Measurements from ENCODE around the gene TAAR9.

The TAAR9 gene, protein sequence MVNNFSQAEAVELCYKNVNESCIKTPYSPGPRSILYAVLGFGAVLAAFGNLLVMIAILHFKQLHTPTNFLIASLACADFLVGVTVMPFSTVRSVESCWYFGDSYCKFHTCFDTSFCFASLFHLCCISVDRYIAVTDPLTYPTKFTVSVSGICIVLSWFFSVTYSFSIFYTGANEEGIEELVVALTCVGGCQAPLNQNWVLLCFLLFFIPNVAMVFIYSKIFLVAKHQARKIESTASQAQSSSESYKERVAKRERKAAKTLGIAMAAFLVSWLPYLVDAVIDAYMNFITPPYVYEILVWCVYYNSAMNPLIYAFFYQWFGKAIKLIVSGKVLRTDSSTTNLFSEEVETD

GRCh38 chr6:132537977-132538376 is at the start of gene TAAR9:
Gene TAAR9, plus strand, starts transcription at chr6:132538277. Its CDS starts 13 bp downstream, at chr6:132538290.
- DNase-seq (ENCODE audit: low read depth in 2 of 2), result no peak

GRCh38 chr6:132489376-132489775 is 48.7 kb upstream of the TAAR9 start:
- DNase-seq (ENCODE audit: low read depth in 2 of 2), result no peak

- DNase-seq (ENCODE audit: low read depth in 2 of 2), result no peak
These were observed 48.1 kb upstream of the TAAR9 start for GRCh38 chr6:132490024-132490423.

DNA sequence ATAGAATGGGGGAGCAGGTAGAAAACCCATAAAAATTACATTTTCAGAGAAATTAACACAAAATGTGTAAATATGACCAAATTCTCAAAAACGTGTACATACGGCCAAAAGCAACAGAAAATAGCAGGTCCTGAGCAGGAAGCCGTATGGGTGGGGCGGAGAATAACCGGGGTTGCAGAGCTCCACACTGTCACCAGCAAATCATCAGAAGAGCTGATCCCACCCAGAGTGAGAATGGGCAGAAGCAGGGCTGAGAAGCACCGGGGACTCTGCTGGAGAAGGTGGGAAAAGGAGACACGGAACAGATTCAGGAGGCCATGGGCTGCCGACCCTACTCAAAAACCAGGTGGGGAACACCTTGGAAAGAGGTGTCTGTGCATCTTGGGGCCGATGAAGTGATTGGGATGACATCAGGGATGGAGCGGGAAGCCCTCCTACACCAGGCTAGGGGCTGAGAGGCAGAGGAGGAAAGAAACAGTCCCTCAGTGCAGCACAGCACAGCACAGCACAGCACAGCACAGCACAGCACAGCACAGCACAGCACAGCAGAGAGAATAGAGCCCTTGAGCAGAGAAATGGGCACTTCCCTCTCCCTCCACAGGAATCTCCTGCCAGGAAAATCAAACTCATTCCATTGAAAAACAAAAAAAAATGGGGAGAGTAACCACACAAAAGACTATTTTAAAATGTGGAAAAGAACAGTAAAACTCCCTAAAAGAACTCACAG is 47.4 kb upstream of the TAAR9 start:
- DNase-seq (ENCODE audit: low read depth in 2 of 2), result no peak

DNA sequence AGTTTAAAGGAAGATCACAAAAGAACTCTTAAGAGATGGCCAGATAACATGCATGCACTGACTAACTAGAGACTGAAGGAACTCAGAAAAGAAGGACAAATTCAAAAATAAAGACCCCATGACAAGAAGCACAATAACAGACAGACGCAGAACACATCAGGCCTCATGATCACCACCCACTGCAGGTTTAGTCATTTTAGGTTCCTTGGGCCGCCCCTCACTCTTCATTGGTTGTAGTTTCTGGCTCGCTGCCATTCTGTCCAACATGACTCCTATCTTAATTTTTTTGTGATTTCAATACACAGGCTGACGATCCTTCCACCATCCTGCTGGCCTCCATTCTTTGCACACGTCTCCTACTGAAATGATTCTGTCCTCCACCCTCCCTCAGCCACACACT is 46.8 kb upstream of the TAAR9 start:
- DNase-seq (ENCODE audit: low read depth in 2 of 2), result peak in 1 of 2 donors; percentile 6

GRCh38 chr6:132491881-132492280 is 46.2 kb upstream of the TAAR9 start:
- DNase-seq (ENCODE audit: low read depth in 2 of 2), result no peak

- DNase-seq (ENCODE audit: low read depth in 2 of 2), result no peak
These were observed 43.1 kb upstream of the TAAR9 start for GRCh38 chr6:132494954-132495353.

- no peak for DNase-seq (ENCODE audit: low read depth in 2 of 2)
These were observed 42.4 kb upstream of the TAAR9 start for GRCh38 chr6:132495604-132496079.

GRCh38 chr6:132496519-132497180 is 41.4 kb upstream of the TAAR9 start:
- no peak for DNase-seq (ENCODE audit: low read depth in 2 of 2)

DNA sequence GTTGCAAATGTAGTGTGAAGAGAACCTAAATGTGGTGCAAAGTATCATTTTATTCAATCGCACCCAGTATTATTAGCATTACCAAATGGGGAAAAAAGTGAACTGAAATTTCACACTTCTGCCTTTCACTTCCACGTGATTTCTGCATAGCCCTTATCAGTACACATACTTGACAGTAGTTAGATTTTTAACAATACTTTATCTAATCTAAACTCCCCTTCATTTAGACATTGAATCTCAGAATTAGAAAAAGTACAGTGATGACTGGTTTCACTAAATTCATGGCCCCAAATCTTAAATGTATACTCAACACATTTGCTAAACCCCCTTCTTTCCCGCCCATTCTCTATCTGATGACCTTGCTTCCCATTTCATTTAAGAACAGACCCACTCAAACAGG is 39.4 kb upstream of the TAAR9 start:
- no peak for DNase-seq (ENCODE audit: low read depth in 2 of 2)

- DNase-seq (ENCODE audit: low read depth in 2 of 2), result no peak
These were observed 38.3 kb upstream of the TAAR9 start for GRCh38 chr6:132499757-132500156.

- DNase-seq (ENCODE audit: low read depth in 2 of 2), result no peak
These were observed 33.3 kb upstream of the TAAR9 start for GRCh38 chr6:132504757-132505156.

DNA sequence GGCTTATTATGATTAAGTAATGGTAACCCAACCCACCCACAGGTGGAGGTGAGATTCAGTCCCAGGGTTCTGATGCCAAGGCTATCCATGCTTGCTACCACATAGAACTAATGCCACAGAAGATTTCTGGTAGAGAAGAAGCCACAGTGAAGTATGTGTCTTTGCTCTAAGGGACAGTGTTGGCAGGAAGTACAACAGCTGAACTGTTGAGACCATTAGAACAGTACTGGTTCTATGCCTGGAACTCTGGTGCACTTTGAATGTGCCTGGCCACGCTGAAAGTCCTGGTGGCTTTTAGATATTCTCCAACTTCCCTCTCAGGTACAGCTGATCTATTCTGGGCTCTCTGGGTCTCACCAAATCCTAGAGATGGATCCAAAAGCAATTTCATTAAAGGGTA is 32.9 kb upstream of the TAAR9 start:
- DNase-seq (ENCODE audit: low read depth in 2 of 2), result no peak

DNA sequence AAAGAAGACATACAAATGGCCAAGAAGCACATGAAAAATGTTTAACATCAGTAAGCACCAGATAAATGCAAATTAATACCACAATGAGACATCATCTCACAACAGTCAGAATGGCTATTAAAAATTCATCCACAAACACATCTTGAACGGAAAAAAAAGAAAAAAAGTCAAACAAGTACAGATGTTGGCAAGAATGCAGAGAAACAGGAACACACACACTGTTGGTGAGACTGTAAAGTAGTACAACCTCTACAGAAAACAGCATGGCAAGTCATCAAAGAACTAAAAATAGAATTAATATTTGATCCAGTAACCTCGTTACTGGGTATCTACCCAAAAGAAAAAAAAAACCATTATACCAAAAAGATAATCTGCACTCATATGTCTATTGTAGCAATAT is 31.6 kb upstream of the TAAR9 start:
- no peak for DNase-seq (ENCODE audit: low read depth in 2 of 2)

- no peak for DNase-seq (ENCODE audit: low read depth in 2 of 2)
These were observed 30.9 kb upstream of the TAAR9 start for GRCh38 chr6:132506869-132507808.

DNA sequence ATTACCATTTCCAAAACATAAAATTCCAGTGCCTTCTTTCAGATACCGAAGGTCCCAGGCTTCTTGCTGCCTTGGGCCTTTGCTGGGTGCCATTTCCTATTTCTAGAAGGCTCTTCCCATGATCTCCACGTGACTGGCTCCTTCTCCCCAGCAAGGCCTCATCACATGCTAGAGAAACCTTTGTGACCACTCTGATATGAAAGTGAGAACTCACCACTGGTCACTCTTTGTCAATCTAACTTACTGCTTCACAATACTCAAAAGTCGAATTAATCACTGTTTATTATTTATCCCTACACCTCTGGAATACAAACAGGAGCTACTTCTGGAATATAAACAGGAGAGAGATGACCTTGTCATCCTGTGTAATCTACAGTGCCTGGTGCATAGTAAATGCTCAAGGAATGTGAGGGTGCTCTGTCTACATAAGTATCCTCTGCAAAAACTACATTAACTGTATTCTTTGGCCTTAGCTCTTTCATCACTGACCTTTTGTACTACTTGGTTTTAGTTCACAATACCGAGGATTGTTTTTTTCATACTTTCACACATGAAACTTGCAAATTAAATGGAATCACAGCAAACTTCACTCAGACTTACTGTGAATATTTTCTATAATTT is 26.8 kb upstream of the TAAR9 start:
- no peak for DNase-seq (ENCODE audit: low read depth in 2 of 2)

GRCh38 chr6:132511831-132512220 is 26.3 kb upstream of the TAAR9 start:
- no peak for DNase-seq (ENCODE audit: low read depth in 2 of 2)

- no peak for DNase-seq (ENCODE audit: low read depth in 2 of 2)
These were observed 25.8 kb upstream of the TAAR9 start for GRCh38 chr6:132512342-132512637.

GRCh38 chr6:132512638-132513632 is 25.1 kb upstream of the TAAR9 start, which contains the start of gene STX7:
Gene STX7, minus strand, starts transcription at chr6:132513116. Its CDS starts 9,586 bp downstream, at chr6:132503530.
- peak; percentile 71 to 82 for DNase-seq (ENCODE audit: low read depth in 2 of 2)

Measured in stimulated activated CD4-positive, alpha-beta T cell treated with anti-CD3 and anti-CD28 coated beads, Interleukin-4, amount 100 ng/mL, for 48 hours (primary cell).